GM10266 (cell line): ENCODE measurements around the gene VSNL1.
A peak's percentile ranks its signal among the peaks of the same experiment; 100 is the strongest.

Source experiments
- DNase-seq: peaks from one replicate; pipeline ENCODE4 v3.0.0; 2012; ENCODE audit errors: extremely low spot score
- CTCF ChIP-seq: IDR thresholded peaks from 2 replicates; pipeline ENCODE4 v1.5.1; 2012; ENCODE audit warnings: mild to moderate bottlenecking, low read depth; ENCODE audit not compliant: control insufficient read depth, insufficient read depth; ENCODE audit errors: missing control alignments

The VSNL1 gene

GRCh38 chr2:17644997-17645720, 104.7 kb downstream of the VSNL1 start:
- no peak for DNase-seq
- no peak for TF ChIP-seq CTCF

GRCh38 chr2:17646081-17646554, 105.6 kb downstream of the VSNL1 start:
- DNase-seq, result peak; percentile 57
- peak; percentile 88 for TF ChIP-seq CTCF

DNA sequence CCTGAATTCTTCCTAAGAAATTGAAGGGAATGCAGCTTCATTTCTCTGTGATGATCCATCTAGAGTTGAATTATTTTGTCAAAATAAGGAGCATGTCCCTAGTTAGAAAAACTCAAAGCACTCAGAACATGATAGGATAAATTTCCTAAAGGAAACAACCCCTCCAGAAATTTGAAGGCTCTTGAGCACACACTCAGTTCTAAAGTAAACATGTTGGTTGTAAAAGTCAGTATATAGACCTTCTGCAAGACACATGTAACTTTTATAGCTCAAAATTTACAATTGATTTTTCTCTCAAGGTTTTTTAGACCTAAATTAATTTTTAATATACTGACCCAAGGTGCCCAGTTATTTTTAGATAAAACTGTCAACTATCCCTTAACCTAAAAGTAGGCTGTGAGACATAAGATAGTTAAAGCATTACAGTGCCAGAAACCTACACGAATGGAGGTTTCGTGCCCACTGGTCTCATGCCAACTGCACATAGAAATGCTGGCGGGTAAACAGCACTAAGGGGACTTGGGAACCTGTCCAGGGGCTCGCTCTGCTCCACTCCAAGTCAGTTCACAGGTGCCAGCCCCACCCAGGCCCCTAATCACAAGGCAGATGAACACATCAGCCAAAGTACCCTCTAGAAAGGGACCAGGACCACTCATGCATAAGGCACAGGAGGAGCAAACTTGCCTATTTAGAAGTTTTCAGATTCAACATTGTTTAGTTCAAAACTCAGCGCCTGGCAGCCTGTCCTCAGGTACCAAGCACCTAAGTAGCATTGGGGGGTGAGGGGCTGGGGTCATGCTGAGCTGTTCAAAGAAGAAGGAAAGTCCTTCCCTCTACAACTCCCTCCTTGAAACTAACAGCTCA, 106.6 kb downstream of the VSNL1 start:
- no peak for DNase-seq

DNA sequence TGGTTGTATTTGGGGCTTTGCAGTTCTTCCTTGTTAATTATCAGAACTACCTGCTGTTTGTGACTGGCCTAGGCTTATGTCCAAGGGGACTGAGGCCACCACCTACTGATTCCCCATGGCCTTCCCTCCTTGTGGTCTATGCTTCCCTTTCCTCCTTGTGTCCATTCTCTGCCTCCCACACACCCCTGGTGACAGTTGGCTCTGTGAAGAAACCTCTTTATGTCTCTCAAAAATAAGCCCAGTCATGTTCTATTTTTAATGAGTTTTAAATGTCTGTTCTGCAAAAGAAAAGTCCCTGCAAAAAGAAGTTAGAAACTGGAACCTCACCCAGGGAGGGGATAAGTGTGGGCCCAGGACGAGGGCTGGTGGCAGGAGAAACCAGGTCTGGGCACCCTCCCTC, 108.1 kb downstream of the VSNL1 start:
- TF ChIP-seq CTCF, result no peak
- DNase-seq, result no peak

More for the DNA sequence above, 106.6 kb downstream of the VSNL1 start:
- no peak for TF ChIP-seq CTCF

- DNase-seq, result no peak
- TF ChIP-seq CTCF, result no peak
Observed at GRCh38 chr2:17649026-17649425, 108.5 kb downstream of the VSNL1 start.

GRCh38 chr2:17652681-17653394, 112.3 kb downstream of the VSNL1 start:
- DNase-seq, result no peak
- TF ChIP-seq CTCF, result no peak
